Activated CD4-positive, alpha-beta T cell treated with anti-CD3 and anti-CD28 coated beads, Interleukin-2, amount 50 U/mL, for 1 hour (primary cell): ENCODE measurements around the gene PMAIP1.
"Not testable (repeated sequence)": the region's sequence is repeated elsewhere in the genome, so short reads cannot be mapped to it uniquely, and the experiment has no call there.

Experiments used
- DNase-seq: peaks from one replicate; pipeline ENCODE4 v3.0.0-alpha.2; 2020

PMAIP1 gene

GRCh38 chr18:59885579-59886163, 14.1 kb upstream of the PMAIP1 start:
- no peak for DNase-seq

- not testable (repeated sequence) for DNase-seq
These were observed 13.4 kb upstream of the PMAIP1 start for GRCh38 chr18:59886399-59886798.

GRCh38 chr18:59892123-59892522, 7.7 kb upstream of the PMAIP1 start:
- DNase-seq = no peak

GRCh38 chr18:59893971-59894370, 5.8 kb upstream of the PMAIP1 start:
- no peak for DNase-seq

- no peak for DNase-seq
These were observed 2.4 kb upstream of the PMAIP1 start for GRCh38 chr18:59897321-59897954.

GRCh38 chr18:59898093-59898492, 1.7 kb upstream of the PMAIP1 start:
- DNase-seq = no peak

- no peak for DNase-seq
These were observed 1.0 kb upstream of the PMAIP1 start for GRCh38 chr18:59898609-59899297.

- peak; percentile 51 for DNase-seq
These were observed 679 bp downstream of the PMAIP1 start for GRCh38 chr18:59900222-59901128.

GRCh38 chr18:59902131-59902992, 2.6 kb downstream of the PMAIP1 start:
- no peak for DNase-seq

GRCh38 chr18:59902993-59903610, 3.3 kb downstream of the PMAIP1 start:
- DNase-seq = no peak

GRCh38 chr18:59904011-59904601, 4.3 kb downstream of the PMAIP1 start:
- no peak for DNase-seq

GRCh38 chr18:59905686-59906091, 5.9 kb downstream of the PMAIP1 start:
- no peak for DNase-seq

- no peak for DNase-seq
These were observed 6.4 kb downstream of the PMAIP1 start for GRCh38 chr18:59906203-59906602.

- no peak for DNase-seq
These were observed 7.4 kb downstream of the PMAIP1 start for GRCh38 chr18:59907172-59907571.

- no peak for DNase-seq
These were observed 7.9 kb downstream of the PMAIP1 start for GRCh38 chr18:59907660-59908059.

- DNase-seq = no peak
These were observed 9.0 kb downstream of the PMAIP1 start for GRCh38 chr18:59908799-59909198.

GRCh38 chr18:59909289-59910036, 9.7 kb downstream of the PMAIP1 start:
- DNase-seq = no peak

GRCh38 chr18:59910967-59911366, 11.2 kb downstream of the PMAIP1 start:
- no peak for DNase-seq

GRCh38 chr18:59911600-59911999, 11.8 kb downstream of the PMAIP1 start:
- DNase-seq = no peak

GRCh38 chr18:59912007-59912550, 12.3 kb downstream of the PMAIP1 start:
- DNase-seq = no peak
